Fibroblast of skin of right quadriceps (primary cell): ENCODE data around the gene KRTAP23-1.
A peak's percentile ranks its signal among the peaks of the same experiment; 100 is the strongest.

Experiments used
- DNase-seq: peaks from one replicate; pipeline ENCODE4 v3.0.0-alpha.2; 2013

The KRTAP23-1 gene, protein sequence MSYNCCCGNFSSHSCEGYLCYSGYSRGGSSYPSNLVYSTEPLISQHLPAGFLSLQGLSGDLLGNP

DNA sequence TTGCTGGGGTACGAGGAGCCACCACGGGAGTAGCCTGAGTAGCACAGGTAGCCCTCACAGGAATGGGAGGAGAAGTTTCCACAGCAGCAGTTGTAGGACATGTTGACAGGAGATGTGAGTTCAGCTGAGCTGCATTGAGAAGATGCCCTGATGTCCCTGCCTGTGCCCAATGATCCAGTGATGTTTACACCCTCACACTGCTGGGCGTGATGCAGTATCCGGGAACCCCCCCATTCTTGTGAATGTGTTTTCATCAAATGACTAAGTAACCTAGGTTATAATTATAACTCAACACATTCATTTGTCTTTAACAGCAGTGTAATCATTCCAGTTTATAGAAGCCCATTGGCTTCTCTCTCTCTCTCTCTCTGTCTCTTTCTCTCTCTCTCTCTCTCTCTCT is at the start of gene KRTAP23-1:
TSS of gene KRTAP23-1 (minus strand) at position 101 of the 400 bp plus-strand sequence. CDS start at position 101, 0 bp downstream.
- no peak for DNase-seq

DNA sequence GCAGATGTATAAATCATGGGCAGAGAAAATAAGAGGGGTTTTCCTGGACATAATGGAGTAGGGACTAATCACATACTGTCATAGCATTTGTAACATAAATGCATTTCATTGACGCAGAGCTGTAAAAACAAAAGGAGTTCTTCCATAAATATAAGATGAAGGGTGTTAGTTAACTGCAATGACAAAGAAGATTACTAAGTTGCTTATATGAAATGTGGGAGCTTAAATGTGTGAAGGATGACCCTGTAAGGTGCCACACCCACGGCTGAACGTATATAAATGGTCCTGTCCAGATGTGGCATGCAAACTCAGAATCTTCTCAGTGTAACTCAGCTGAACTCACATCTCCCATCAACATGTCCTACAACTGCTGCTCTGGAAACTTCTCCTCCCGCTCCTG is 47.3 kb upstream of the KRTAP23-1 start, which contains the start of gene KRTAP13-1:
TSS of gene KRTAP13-1 (plus strand) at position 301 of the 400 bp plus-strand sequence. CDS start at position 357, 56 bp downstream.
- no peak for DNase-seq

DNA sequence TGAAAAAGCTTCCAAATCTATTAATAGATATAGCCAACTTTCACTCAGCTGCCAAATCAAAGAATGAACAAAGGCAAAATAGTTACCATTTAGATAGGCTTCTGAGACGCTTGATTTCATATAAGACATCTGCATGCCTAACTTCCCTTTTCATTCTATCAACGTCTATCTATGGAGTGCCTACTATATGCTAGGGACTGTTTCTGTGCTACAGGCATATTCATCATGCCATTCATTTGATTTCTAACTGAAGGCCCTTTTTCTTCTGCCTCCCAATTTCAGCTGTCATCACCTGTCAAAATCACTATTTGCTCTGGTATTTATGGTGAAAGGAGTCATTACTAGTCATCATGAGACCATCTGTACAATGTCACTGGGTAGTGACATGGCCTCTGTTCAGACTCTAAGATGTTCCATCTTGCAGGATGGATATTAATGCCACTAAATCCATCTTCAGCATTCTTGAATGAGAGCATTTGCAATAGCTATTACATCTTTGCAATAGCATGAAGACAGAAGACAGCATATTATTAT is 43.2 kb upstream of the KRTAP23-1 start:
- DNase-seq, result no peak

DNA sequence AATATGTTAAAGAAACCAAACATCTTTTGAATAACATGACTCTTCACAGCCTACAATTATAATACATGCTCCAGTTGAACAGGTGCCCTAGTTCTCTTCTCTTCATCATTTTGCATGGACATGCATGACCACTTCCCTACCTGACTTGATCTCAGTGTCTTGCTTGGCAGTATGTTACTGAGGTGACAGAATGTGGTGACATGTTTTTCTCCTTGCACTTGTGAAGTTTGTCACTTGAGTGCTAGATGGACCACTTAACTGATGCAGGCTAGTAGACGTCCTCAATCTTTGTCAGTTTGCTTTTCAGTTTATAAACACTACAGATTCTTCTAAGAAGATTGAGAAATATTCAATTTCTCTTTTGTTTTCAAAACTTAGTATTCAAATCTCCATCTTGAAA is 33.8 kb upstream of the KRTAP23-1 start:
- no peak for DNase-seq

DNA sequence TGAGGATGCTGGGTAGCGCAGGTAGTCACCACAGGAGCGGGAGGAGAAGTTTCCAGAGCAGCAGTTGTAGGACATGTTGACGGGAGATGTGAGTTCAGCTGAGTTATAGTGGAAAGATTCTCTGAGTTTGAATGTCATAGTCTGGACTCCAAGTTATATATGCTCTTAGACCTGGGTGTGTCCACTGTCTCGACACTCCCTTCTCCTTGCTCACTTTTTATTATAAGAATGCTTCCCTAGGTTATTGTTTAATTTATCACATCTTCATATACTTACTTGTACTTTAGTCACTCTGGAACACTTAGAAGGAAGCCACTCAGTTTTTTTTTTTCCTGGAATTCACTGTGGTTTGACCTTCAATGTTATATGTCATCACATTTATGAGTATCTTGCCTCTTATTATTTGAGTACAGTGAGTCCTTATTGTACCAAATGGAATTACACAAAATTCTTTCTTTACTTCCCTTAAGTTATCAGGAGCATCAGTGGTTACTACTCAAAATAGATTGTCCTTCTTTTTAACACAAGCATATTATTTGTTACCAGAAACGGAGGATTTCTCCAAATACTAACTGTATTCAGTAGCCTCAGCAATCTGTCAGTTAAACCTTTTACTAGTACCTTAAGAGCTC is 23.8 kb upstream of the KRTAP23-1 start, which contains the start of gene KRTAP13-2:
TSS of gene KRTAP13-2 (minus strand) at position 133 of the 632 bp plus-strand sequence. CDS start at position 75, 58 bp downstream.
- DNase-seq, result no peak

DNA sequence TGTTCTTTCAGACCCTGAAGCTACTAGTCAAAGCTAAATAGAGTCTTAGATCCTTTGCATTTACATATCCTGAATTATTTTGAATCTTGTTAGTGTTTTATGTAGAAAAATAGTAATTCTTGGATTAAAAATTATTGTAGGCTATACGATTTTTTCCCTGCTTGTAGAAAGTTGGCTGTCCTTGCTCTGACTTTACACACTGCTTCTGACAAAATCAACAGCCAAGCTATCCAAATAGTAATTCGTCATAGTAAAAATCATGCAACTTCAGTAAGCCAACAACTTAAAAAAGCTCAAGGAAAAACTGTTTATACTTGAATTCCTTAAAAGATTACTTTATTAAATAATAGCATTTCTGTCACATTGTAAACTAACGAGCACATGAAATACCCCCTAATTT is 7.5 kb upstream of the KRTAP23-1 start:
- DNase-seq, result no peak

DNA sequence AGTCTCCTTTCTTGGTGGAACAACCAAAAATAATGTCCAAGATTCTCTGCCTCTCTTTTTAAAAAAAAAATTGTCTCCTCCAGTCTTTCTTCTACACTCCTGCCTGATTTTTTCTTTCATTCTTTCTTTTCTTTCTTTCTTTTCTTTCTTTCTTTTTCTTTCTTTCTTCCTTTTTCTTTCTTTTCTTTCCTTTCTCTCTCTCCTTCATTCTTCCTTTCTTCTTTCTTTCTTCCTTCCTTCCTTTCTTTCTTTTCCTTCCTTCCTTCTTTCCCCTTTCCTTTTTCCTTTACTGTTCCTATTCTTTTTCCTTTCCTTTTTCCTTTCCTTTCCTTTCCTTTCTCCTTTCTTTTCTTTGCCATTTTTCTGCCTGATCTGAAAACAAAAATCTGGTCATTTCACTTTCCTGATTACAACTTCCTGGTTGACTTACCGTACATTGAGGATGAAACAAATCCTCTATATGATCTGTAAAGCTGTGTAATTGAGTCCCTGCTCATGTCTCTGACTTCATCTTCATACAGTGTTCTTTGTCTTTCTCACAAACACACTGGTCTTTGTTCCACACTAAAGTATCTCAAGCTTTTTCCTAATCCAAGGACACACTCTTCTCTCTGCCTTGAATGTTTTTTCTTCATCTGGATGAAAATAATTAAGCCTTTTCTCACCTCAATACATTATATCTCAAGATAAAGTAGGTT is 6.1 kb upstream of the KRTAP23-1 start:
- no peak for DNase-seq

DNA sequence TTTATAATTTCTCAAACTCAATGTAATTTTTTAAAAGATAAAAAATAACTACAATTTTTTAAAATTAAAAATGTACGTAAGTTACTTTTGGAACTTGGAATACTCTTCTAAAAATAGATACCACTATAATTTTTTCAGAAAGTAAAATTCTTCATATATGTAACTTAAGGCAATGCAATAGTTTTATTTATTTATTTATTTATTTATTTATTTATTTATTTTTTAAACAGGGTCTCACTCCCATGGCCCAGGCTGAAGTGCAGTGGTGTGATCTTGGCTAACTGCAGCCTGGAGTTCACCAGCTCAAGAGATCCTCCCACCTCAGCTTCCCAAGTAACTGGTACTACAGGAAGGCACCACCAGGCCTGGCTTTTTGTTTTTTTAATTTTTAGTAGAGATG is 3.1 kb upstream of the KRTAP23-1 start:
- no peak for DNase-seq

DNA sequence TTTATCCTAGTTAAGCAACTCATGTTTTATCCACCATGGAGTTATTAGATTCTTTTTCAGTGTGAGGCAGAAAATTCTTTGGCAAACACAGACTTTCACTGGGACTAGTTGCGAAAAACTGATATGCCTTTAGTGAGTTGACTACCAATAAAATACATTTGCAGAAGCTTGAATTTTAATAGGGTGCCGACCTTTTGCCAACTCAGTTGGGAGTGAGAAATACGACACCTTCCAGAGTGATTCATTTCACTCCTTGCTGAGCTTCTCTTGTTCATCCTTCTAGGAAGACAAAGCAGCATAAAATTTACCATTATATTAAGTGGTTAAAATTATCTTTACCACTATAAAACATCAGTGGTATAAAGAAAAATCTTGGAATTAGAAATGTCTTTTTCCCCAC is 1.2 kb upstream of the KRTAP23-1 start:
- no peak for DNase-seq

DNA sequence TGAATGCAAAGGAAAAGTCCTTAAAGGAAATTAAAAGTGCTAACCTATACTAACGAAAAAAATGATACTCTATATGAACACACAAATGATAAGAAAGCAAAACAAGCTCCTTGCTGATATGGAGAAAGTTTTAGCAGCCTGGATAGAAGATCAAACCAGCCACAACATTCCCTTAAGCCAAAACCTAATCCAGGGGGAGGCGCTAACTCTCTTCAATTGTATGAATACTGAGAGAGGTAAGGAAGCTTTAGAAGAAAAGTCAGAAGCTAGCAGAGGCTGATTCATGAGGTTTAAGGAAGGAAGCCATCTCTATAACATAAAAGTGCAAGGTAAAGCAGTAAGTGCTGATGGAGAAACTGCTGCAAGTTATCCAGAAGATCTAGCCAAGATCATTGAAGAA is 3.4 kb downstream of the KRTAP23-1 start:
- DNase-seq, result no peak

DNA sequence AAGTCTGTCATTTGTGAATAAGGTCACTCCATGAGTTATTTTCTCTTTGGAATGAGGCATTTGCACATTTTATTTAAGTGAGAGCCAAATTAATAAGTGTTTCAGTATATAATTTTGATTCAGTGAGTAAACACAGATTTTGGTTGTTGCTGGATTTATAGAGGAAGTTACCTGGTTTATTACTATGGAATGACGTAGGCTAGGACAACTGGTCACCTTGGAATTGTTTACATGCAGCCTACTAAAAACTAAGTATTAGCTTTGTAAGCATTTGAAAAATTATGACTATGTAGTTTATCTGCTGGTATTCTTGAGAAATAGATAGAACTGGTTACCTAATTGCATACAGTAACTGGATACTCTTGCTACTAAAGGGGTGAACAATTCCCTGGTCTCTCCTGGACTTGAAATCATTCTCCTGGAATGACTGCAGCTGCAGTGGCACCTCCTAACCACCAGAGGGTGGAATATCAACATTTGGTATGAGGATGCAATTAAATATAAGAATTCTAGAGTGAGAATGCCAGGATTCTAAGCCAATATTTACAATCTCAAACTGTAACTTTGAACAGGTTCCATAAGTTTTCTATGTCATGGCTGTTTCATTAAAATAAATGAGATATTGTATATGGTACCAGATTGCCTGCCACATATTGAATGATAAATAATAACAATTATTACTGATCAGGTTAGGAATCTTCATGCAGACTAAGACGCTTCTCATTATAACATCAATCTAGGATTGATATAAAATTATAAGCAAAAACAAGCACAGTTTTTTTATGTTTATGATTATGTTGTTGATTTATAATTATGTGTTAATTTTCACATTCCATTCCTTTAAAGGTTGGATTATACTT is 7.5 kb downstream of the KRTAP23-1 start:
- peak; percentile 25 for DNase-seq

DNA sequence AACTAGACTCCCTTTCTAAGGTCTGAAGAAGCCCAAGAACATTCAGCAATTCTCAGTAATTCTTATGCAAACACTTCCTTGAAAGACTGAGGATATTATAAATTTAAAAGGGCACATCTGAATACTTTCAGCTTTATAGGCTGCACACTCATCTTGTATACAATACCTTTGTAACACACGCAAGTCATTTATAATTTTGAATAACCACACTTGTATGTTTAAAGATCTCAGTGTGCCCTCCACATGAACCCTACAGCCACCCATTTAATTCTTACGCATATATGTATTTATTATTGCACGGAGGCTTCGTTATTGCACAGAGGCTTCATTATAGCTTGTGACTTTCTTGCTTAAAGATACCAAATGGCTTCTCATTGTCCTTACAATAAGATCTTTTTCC is 9.7 kb downstream of the KRTAP23-1 start:
- DNase-seq, result no peak

DNA sequence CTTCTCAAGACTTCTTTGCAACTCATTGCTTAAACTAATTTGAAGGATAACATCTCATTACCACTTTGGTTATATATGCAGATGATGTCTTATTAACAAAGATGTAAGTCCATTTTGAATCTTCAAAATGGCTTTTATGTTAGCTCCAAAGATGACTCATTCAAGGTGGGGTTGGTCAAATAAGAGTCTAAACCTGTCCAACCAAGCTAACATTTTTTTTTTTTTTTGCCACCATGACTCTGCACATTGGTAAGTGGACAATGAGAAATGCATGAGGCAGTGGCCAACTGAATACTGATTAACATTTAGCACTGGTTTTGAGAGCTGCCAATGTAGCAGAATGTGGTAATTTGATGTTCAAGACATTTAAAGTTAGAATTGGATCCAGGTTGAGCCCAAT is 10.6 kb downstream of the KRTAP23-1 start:
- DNase-seq, result no peak

DNA sequence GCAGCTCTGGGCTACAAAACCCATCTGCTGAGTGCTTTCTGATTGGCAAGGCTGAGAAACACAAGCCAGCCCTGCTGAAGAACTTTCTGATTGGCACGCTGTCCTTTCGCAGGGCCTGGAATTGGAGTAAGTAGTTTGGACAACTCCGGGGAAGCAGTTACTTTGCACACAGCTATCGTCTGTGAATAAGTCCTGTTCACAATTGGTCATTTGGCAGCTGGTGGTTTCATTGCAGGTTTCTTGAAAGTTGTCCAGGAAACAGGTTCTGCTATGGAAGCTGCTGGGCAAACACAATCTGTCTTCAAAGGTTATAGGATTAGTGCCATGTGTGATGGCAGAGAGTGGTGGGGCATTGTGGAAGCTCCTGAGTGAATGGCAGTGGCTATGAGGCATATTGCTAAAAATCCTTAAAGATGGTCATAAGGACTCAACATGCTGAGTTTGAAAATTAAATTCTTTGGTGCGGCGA is 11.1 kb downstream of the KRTAP23-1 start, which contains the start of gene KRTAP27-1:
TSS of gene KRTAP27-1 (minus strand) at position 419 of the 469 bp plus-strand sequence. CDS start at position 393, 26 bp downstream.
- no peak for DNase-seq

DNA sequence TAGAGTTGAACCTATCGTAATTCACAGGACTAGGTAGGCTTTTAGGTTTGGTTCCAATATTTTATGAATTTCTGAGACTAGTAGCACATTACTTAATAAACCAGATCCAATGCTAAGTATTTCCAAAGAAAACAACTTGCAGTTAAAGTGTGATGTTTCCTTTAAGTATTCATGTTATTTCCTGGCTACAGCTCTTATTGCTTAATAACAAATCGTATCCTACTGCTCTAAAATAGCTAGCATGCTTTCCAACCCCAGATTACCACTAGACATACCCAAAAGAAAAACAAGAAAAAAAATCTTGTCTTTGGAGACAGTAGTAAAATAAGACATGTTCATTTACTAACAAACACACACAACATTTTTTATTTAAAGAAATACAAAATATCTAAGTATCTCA is 11.8 kb downstream of the KRTAP23-1 start:
- DNase-seq, result peak; percentile 36

DNA sequence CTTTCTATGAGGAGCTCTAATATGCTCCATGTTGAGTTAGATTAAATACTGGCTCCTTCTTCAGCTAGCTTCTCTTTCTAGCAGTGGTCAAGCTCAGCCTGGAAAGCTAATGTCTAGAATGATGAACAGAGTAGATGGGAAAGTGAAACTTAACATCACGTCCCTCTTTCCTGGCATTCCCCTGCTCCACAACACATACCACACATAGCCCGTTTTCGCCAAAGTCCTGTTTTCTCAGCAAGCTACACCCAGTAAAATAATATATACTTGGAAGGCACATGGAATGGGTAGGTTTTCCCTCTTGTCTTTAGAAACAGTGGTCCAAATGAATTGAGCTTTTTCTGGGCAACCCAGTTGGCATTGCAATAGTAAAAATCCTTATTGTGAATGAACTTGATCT is 14.7 kb downstream of the KRTAP23-1 start:
- no peak for DNase-seq

DNA sequence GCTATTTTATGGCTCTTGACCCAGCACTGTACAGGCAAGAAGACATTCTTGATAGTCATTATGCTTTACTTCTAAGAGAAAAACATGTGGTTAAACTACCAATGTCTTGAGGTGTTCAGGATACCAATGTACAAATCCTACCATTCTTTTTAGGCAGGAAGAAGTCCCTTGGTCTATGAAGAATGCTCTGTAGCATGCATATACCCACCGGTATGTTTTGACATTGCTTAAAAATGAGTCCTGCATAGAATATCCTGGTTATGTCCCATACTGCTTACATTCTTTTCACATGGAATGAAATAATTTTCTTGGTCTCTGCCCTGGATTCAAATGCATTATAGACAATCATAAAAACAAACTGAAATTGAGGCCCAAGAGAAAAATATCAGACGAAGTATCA is 15.7 kb downstream of the KRTAP23-1 start:
- DNase-seq, result no peak

DNA sequence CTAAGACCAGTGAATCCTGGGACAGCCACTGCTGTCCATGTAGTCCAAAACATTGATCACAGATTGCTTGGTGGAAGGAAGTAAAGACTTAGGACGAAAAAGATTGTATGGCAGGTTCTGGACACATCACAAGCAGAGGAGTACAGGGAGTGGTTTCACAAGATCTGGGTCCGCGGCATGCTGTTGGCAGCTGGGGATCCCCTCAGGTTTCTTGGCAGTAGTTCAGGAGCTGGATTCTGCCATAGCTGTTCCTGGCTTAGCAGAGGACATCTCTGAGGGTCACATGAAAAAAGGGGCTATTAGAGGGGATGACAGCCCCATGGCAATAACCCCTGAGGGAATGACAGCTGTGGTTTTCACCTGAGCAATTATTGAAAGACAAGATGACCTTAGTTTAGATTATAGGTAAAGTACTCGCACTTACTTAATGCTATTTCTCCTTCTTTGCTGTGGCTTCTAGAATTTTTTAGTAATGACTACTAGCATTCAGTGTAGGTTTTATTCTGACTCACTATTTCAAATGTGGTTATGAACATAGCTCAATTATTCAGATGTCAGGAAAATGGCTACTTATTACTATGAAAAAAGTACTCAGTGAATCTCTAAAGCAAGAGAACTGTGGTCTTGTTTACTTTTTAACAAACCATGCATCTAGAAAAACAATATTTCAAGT is 19.1 kb downstream of the KRTAP23-1 start:
- DNase-seq, result peak; percentile 6

DNA sequence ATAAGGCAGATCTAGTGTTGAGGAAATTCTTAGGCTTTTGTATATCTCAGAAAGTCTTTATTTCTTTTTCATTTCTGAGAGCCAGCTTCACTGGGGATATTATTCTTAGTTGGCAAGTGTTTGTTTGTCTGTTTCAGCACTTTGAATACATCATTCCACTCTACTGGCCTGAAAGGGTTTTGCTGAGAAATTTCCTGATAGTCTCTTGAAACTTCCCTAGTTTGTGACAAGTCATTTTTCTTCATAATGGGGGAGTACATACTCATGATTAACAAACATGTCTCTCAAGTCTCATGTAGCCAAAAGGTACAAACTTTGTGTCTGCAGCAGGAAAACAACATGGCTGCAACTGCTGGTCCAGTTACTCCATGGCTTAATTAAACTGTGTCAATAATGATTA is 22.0 kb downstream of the KRTAP23-1 start:
- no peak for DNase-seq

DNA sequence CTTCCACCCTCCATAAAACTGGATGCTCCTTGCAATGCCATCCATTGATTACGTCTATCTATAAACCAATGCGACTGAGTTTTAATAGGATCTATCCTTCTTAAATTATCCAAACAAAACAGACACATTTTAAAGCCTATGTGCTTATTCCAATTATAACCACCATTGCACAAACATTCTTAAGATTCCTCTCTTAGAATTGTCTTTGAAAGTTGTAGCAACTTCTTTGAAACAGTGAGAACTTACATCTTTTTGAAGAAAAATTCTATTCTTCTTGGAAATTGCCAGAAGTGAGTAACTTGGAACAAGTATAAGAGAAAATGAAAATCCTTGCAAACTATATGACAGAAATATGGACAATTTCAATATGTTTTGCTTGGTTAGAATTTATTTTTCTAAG is 28.2 kb downstream of the KRTAP23-1 start, which contains the start of gene KRTAP26-1:
TSS of gene KRTAP26-1 (minus strand) at position 101 of the 400 bp plus-strand sequence. CDS start 280 bp downstream, outside the sequence.
- DNase-seq, result no peak

DNA sequence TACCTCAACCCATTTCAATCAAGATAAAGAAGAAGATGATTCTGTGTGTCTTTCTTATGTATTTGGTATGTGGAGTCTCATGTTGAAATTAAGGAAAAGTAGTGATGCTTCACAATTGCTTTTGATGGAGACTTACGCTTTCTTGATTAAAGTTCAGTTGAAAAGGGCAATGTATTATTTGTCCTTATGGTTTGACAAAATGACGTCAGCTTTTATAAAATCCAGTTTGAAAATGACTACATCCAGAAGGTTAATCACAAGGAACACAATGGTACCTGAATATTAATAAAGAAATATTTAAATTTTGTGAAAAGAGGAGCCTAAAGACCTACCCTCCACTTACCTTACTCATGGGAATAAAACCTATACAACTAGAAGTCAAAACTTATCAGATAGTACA is 32.7 kb downstream of the KRTAP23-1 start:
- no peak for DNase-seq

DNA sequence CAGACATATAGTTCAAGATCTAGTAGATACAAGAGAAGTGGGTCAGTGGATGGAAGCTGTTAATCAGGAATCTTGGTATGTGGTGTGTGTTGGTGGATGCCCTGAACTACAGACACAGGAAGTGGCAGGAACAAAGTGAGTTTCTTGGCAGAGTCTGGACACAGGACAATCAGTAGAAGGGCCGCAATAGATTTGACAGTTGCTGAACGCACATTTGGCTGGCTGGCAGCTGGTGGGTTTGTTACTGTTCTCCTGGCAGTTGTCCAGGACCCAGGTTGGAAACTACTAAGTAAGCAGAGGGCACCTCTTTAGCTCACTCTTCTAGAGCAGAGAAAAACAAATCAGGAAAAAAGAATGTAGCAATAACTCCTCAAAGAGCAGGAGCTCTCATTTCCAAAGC is 41.5 kb downstream of the KRTAP23-1 start:
- DNase-seq, result no peak
